Testis (tissue), 3 donors: ENCODE data around the gene SLC22A1. TPM values are rescaled to one million over a fixed set of nuclear protein-coding genes. Genes with fewer than 3 reads are reported as not detected.
"Not testable (repeated sequence)": the region's sequence is repeated elsewhere in the genome, so short reads cannot be mapped to it uniquely, and the experiment has no call there.

ENCODE experiments used
- DNase-seq: peaks from one replicate; pipeline ENCODE4 v3.0.0-alpha.2; 2019
- H3K27ac ChIP-seq, 2 donors: fragments of 200-600 bp; sonication (generic); one replicate each; pipeline ENCODE4 v1.5.1; 2019
- H3K27me3 ChIP-seq: fragments of 200-600 bp; sonication (generic); one replicate; pipeline ENCODE4 v1.5.1; 2019
- H3K36me3 ChIP-seq: fragments of 200-600 bp; sonication (generic); one replicate; pipeline ENCODE4 v1.5.1; 2017; ENCODE audit warnings: low read depth; ENCODE audit errors: missing control alignments
- H3K4me1 ChIP-seq: fragments of 200-600 bp; sonication (generic); one replicate; pipeline ENCODE4 v1.5.1; 2019
- H3K4me3 ChIP-seq, 2 donors: fragments of 200-600 bp; sonication (generic); one replicate each; pipeline ENCODE4 v1.5.1; 2017 to 2019
- H3K9me3 ChIP-seq: fragments of 200-600 bp; sonication (generic); one replicate; pipeline ENCODE4 v1.5.1; 2017
- CTCF ChIP-seq, 3 experiments: fragments of 450-650 bp in 2 of 3; fragments of 200-600 bp in 1 of 3; sonication (generic) in 1 of 3; IDR thresholded peaks; one replicate each; pipeline ENCODE4 v1.5.1; 2016 to 2019; ENCODE audit warnings: antibody characterized with exemption in 3 of 3, mild to moderate bottlenecking in 2 of 3, moderate library complexity in 1 of 3
- POLR2A ChIP-seq: fragments of 450-650 bp; IDR thresholded peaks from one replicate; pipeline ENCODE4 v1.6.1; 2017; ENCODE audit warnings: antibody characterized with exemption, mild to moderate bottlenecking, moderate library complexity
- WGBS, 2 donors: methylation state at CpG; one replicate each; pipeline ENCODE4 v1.1.5; 2018; 5-methylcytosine and 5-hydroxymethylcytosine counted together
- intact Hi-C: fragments of 100-400 bp; cut with DNase I; formaldehyde crosslinking; loops from one replicate; pipeline ENCODE4 v1.15.1; 2023; ENCODE audit warnings: low total_unique reads
- polyA plus RNA-seq: library from polyadenylated mRNA; stranded (reverse); fragments of 350-450 nt; fragmentation: Illumina TruSeq; extraction: RNeasy Lipid Tissue Mini Kit (QIAGEN cat#74804); gene quantifications from one replicate; pipeline ENCODE4 v1.2.3, GENCODE V29; 2014; ENCODE audit warnings: low read depth, low replicate concordance; ENCODE audit not compliant: insufficient read depth
- total RNA-seq, 2 donors: library from RNA; depleted of rRNA; stranded (reverse); fragments of >200 nt; gene quantifications; one replicate each; pipeline ENCODE4 v1.2.3, GENCODE V29; 2016

The SLC22A1 gene
- total and polyA plus RNA-seq, 3 donors from 2014 or later: 0.90 to 1.7 (median 1.5) TPM

DNA sequence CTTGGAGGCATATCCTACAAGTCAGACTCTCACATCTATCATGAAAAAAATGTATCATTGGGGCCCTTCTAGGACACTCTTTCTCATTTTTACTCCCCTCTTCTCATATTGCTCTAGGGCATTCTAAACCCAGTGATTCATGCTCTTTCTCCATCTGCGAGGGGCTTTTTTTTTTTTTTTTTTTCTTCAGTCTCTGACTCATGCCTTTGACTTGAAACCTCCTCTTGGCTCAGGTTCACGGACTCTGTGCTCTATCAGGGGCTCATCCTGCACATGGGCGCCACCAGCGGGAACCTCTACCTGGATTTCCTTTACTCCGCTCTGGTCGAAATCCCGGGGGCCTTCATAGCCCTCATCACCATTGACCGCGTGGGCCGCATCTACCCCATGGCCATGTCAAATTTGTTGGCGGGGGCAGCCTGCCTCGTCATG is 17.8 kb downstream of the SLC22A1 start:
- Histone ChIP-seq H3K27ac (no peak overlapping the region), H3K27me3 (no peaks in the 10 kb centered on the region), H3K9me3 (no peaks in the 10 kb centered on the region), H3K4me3 (no peak overlapping the region), H3K36me3 (no peaks in the 10 kb centered on the region), H3K4me1 (peaks cover 7% of the 10 kb centered on the region)
- no peak for DNase-seq
- intact Hi-C loops: no loop called here
- WGBS, 2 donors: 91 to 95% methylated on average over 12 of the region's 12 CpGs
- no peak for TF ChIP-seq POLR2A
- no peak for TF ChIP-seq CTCF (IDR thresholded peaks at IDR 0.05)

DNA sequence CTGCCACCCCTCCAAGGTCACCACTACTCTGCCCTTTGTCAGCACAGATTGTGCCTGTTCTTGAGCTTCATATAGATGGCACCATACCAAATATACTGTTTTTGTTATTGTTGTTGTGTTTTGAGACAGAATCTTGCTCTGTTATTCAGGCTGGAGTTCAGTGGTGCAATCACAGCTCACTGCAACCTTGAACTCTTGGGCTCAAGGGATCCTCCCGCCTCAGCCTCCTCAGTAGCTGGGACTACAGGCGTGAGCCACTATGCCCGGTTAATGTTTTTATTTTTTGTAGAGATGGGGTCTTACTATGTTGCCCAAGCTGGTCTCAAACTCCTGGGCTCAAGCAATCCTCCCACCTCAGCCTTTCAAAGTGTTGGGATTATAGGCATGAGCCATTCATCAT is 18.9 kb downstream of the SLC22A1 start:
- H3K4me1 ChIP-seq, H3K27me3 ChIP-seq, DNase-seq, H3K27ac ChIP-seq, intact Hi-C loops, H3K36me3 ChIP-seq, H3K4me3 ChIP-seq, H3K9me3 ChIP-seq: not testable (repeated sequence)
- WGBS, 2 donors: 60 to 73% methylated on average over 3 of the region's 3 CpGs

DNA sequence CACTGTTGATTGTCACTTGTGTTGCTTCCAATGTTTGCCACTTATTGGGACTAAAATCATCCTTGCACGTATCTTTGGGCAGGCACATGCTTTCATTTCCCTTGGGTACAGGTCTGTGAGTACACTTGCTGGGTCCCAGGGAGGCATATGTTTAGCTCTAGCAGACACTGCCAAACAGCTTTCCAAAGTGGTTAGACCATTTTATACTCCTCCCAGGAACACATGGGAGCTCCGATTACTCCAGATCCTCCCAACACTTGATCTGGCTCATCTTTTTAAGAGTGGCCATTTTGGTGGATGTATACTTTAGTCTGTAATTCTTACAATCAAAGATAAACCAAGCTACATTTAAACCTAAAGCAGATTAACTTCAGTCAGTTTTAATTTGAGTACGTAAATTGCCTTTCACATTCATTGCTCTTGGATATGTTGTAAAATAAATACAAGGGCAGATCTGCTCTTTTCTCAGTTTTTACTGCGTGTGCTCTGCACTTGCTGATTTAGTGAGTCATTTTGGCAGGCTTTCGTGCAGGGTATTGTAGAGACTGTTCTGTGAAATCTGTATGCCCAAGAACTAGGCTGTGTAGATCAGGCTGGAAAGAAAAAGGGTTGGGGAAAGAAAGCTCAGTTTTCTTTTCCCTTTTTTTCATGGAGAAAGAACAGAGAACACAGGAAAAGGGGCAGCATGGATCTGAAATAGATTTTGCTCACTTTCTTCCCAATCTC is 19.5 kb downstream of the SLC22A1 start:
- Histone ChIP-seq H3K9me3 (no peaks in the 10 kb centered on the region), H3K27me3 (no peaks in the 10 kb centered on the region), H3K36me3 (no peaks in the 10 kb centered on the region), H3K27ac (peak overlapping the region; percentile 39 to 42), H3K4me1 (peaks cover 7% of the 10 kb centered on the region), H3K4me3 (no peak overlapping the region)
- whole genome bisulfite sequencing, 2 donors: 49 to 53% methylated on average over 5 of the region's 5 CpGs
- no peak for DNase-seq
- intact Hi-C loops: no loop called here
- TF ChIP-seq CTCF (IDR thresholded peaks at IDR 0.05) (no peak), POLR2A (no peak)

GRCh38 chr6:160142115-160142715 is 20.6 kb downstream of the SLC22A1 start:
- peaks cover 7% of the 10 kb centered on the region for H3K4me1 ChIP-seq
- H3K9me3 ChIP-seq: no peaks in the 10 kb centered on the region
- H3K27me3 ChIP-seq: no peaks in the 10 kb centered on the region
- no peak for TF ChIP-seq POLR2A
- no peak for TF ChIP-seq CTCF (IDR thresholded peaks at IDR 0.05)
- H3K4me3 ChIP-seq: no peak overlapping the region
- no peak for DNase-seq
- peak overlapping the region in 1 of 2 donors; percentile 42 for H3K27ac ChIP-seq
- intact Hi-C loops: no loop called here
- H3K36me3 ChIP-seq: no peaks in the 10 kb centered on the region
- 88 to 91% methylated on average over 7 to 8 of the region's 8 CpGs for WGBS, 2 donors

- intact Hi-C loops: no loop called here
- Histone ChIP-seq H3K9me3 (no peaks in the 10 kb centered on the region), H3K36me3 (no peaks in the 10 kb centered on the region), H3K27ac (no peak overlapping the region), H3K4me1 (no peaks in the 10 kb centered on the region), H3K27me3 (no peaks in the 10 kb centered on the region), H3K4me3 (no peak overlapping the region)
- TF ChIP-seq CTCF (IDR thresholded peaks at IDR 0.05) (no peak), POLR2A (no peak)
- no peak for DNase-seq
- 73 to 74% methylated on average over 6 of the region's 6 CpGs for WGBS, 2 donors
Observed at GRCh38 chr6:160146454-160147145, 25.0 kb downstream of the SLC22A1 start.
